Measurements from ENCODE around the gene SSPN.

DNA sequence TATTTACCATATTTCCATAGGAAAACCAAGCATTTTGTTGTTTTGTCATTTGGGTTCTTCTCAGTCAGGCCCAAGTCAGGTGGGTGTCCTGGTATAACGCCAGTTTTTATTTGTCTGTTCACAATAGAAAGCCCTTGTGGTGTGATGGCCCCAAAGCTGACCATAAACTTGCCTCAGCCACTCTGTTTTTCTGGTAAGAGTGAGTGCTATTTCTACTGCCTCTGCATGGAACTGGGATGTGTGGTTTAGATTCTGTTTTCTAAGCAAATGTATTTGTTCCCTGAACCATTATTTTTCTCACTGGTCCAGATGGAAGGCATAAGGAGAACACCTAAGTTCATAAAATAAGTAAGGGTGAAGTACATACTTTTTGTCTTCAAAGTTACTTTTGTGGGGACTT lies 1.8 kb upstream of the SSPN start:
- TF ChIP-seq NANOG (IDR thresholded peaks at IDR 0.05; ENCODE audit: borderline replicate concordance) (no peak), POLR2AphosphoS5 (IDR thresholded peaks at IDR 0.05; ENCODE audit: low read depth) (no peak), EZH2 (IDR thresholded peaks at IDR 0.05; ENCODE audit: low read depth, unreplicated experiment) (no peak), CREB1 (CRISPR knock-in tag; IDR thresholded peaks at IDR 0.05; ENCODE audit: low read depth) (no peak), EZH2phosphoT487 (IDR thresholded peaks at IDR 0.05; ENCODE audit: unreplicated experiment) (no peak), ZNF331 (CRISPR knock-in tag; IDR thresholded peaks at IDR 0.05; ENCODE audit: low read depth) (no peak), STAT1 (IDR thresholded peaks at IDR 0.05; ENCODE audit: unreplicated experiment) (no peak), JUNB (IDR thresholded peaks at IDR 0.05; ENCODE audit: unreplicated experiment) (no peak), ZNF114 (CRISPR knock-in tag; IDR thresholded peaks at IDR 0.05) (no peak)
- TF ChIP-seq, protein P1, sequence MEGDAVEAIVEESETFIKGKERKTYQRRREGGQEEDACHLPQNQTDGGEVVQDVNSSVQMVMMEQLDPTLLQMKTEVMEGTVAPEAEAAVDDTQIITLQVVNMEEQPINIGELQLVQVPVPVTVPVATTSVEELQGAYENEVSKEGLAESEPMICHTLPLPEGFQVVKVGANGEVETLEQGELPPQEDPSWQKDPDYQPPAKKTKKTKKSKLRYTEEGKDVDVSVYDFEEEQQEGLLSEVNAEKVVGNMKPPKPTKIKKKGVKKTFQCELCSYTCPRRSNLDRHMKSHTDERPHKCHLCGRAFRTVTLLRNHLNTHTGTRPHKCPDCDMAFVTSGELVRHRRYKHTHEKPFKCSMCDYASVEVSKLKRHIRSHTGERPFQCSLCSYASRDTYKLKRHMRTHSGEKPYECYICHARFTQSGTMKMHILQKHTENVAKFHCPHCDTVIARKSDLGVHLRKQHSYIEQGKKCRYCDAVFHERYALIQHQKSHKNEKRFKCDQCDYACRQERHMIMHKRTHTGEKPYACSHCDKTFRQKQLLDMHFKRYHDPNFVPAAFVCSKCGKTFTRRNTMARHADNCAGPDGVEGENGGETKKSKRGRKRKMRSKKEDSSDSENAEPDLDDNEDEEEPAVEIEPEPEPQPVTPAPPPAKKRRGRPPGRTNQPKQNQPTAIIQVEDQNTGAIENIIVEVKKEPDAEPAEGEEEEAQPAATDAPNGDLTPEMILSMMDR (conservative IDR thresholded peaks at IDR 0.05; ENCODE audit: low read depth in 2 of 2), result no peak
- TF ChIP-seq, protein P2, sequence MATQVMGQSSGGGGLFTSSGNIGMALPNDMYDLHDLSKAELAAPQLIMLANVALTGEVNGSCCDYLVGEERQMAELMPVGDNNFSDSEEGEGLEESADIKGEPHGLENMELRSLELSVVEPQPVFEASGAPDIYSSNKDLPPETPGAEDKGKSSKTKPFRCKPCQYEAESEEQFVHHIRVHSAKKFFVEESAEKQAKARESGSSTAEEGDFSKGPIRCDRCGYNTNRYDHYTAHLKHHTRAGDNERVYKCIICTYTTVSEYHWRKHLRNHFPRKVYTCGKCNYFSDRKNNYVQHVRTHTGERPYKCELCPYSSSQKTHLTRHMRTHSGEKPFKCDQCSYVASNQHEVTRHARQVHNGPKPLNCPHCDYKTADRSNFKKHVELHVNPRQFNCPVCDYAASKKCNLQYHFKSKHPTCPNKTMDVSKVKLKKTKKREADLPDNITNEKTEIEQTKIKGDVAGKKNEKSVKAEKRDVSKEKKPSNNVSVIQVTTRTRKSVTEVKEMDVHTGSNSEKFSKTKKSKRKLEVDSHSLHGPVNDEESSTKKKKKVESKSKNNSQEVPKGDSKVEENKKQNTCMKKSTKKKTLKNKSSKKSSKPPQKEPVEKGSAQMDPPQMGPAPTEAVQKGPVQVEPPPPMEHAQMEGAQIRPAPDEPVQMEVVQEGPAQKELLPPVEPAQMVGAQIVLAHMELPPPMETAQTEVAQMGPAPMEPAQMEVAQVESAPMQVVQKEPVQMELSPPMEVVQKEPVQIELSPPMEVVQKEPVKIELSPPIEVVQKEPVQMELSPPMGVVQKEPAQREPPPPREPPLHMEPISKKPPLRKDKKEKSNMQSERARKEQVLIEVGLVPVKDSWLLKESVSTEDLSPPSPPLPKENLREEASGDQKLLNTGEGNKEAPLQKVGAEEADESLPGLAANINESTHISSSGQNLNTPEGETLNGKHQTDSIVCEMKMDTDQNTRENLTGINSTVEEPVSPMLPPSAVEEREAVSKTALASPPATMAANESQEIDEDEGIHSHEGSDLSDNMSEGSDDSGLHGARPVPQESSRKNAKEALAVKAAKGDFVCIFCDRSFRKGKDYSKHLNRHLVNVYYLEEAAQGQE (IDR thresholded peaks at IDR 0.05; ENCODE audit: unreplicated experiment), result no peak
- TF ChIP-seq, protein P3, sequence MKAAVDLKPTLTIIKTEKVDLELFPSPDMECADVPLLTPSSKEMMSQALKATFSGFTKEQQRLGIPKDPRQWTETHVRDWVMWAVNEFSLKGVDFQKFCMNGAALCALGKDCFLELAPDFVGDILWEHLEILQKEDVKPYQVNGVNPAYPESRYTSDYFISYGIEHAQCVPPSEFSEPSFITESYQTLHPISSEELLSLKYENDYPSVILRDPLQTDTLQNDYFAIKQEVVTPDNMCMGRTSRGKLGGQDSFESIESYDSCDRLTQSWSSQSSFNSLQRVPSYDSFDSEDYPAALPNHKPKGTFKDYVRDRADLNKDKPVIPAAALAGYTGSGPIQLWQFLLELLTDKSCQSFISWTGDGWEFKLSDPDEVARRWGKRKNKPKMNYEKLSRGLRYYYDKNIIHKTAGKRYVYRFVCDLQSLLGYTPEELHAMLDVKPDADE (IDR thresholded peaks at IDR 0.05), result no peak
